GM12801 (cell line): ENCODE measurements around the gene POU2AF1.

Experiments
- TF ChIP-seq, protein P1 (sequence below): IDR thresholded peaks from one replicate; pipeline ENCODE4 v1.5.1; 2011; ENCODE audit warnings: control low read depth; ENCODE audit not compliant: insufficient read length; ENCODE audit errors: extremely low read depth

The POU2AF1 gene

DNA sequence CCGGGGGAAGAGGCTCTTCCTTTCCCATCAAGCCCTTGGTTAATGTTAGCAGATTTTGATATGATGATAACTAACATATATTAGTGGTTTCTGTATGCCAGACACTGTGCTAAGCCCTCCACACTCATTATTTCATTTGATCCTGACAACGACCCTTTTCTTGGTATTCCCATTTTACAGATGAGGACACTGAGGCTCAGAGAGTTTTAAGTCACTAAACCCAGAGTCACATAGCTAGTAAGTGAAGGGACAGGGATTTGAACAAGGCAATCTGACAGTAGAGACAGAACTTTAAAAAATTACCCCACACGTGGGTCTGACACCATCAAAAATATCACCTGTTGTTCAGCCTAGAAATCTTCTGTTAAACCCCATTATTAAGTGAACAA, 22.4 kb downstream of the POU2AF1 start:
- TF ChIP-seq, protein P1, sequence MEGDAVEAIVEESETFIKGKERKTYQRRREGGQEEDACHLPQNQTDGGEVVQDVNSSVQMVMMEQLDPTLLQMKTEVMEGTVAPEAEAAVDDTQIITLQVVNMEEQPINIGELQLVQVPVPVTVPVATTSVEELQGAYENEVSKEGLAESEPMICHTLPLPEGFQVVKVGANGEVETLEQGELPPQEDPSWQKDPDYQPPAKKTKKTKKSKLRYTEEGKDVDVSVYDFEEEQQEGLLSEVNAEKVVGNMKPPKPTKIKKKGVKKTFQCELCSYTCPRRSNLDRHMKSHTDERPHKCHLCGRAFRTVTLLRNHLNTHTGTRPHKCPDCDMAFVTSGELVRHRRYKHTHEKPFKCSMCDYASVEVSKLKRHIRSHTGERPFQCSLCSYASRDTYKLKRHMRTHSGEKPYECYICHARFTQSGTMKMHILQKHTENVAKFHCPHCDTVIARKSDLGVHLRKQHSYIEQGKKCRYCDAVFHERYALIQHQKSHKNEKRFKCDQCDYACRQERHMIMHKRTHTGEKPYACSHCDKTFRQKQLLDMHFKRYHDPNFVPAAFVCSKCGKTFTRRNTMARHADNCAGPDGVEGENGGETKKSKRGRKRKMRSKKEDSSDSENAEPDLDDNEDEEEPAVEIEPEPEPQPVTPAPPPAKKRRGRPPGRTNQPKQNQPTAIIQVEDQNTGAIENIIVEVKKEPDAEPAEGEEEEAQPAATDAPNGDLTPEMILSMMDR = no peak

DNA sequence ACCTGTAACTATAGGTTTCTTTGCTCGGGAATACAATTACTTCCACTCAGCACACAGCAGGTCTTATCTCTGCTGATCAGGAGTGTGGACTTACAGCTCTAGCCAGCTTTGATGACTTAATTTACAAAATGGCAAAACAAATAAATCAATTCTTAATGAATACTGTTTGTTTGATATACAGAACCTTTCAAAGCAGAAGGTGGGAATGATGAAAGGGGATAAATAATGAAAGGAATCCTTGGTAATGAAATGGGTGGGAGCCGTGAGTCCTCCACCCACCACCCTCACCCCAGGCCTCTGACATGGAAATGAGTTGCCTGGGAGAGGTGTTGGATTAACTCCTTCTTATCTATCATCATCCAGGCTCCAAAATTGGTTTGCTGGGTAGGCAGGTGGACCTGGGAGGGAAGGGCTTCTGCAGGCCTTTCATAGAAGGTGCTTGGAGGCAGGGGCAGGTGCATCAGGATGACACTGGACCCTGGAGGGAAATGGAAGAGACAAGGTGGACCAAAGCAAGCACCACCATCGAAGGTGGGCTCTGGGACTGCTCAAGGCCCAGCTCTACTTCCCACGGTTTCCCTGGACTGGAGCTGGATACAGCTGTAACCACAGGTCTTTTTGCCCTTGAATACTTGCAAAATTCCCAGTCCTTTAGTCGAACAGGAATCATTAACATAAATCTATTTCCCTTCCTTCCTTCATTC, 23.0 kb downstream of the POU2AF1 start:
- TF ChIP-seq, protein P1 = no peak

DNA sequence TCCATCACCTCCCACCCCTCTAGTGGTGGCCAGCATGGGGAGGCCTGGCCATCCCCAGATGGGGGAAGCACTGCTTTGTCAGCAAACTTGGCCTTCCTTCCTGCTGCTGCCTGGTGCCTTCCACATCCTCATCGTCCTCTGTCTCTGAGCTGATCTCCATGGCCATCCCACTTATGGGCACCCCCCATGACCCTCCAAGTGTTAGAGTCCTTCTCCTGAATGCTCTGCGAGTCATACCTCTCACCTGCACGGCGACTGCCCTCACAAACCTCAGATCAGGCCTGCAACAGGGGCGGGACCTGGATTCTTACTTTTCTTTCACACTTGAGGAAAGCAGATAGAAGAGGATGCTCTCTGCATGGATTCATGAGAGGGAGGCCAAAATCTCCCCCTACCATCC, 24.0 kb downstream of the POU2AF1 start:
- TF ChIP-seq, protein P1 = no peak

DNA sequence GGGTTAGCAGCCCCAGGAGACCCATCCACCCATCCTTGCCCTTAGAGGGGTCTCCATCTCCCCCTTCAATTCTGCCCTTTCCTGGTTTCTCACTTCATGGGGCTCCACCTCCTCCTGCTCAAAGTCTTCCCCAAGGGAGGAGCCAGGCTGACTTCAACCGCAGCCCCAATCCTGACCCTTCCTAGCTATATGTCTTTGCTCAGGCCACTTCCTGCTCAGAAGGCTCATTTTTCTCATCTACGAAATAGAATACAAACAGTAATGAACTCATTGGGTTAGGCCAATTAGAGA, 24.5 kb downstream of the POU2AF1 start:
- TF ChIP-seq, protein P1 = no peak

DNA sequence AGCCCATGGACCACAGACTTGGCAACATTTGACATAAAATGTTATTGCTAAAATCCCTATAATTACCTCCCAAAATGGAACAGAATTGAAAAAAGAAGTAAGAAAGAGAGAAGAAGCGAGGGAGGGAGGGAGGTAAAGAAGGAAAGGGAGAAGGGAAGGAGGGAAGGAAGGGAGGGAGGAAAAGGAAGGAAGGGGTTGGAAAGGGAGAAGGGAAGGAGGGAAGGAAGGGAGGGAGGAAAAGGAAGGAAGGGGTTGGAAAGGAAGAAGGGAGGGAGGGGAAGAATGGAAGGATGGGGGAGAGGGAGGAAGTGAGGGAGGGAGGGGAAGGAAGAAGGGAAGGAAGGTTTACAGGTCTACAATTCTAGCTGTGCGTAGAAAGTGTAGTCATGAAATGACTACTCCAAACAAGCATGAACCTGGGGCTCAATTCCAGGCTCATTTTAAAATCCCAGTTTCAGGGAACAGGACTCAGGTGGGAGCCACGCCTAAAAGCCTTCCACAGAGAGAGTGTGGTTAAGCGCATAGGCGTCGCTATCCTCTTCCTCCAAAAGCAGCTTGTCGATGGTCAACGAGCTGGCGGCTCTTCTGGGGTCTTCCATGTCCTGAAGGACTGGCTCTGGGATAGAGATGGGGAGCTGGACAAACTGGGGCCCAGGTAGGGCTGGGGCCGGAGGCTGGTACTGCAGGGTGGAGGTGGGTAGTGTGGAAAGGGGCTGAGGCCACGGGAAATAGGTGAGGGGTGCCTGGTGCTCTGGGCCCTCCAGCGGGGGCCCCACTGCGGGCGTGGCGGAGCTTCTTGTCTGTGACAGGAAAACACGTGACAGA, 25.1 kb downstream of the POU2AF1 start:
- TF ChIP-seq, protein P1 = no peak

DNA sequence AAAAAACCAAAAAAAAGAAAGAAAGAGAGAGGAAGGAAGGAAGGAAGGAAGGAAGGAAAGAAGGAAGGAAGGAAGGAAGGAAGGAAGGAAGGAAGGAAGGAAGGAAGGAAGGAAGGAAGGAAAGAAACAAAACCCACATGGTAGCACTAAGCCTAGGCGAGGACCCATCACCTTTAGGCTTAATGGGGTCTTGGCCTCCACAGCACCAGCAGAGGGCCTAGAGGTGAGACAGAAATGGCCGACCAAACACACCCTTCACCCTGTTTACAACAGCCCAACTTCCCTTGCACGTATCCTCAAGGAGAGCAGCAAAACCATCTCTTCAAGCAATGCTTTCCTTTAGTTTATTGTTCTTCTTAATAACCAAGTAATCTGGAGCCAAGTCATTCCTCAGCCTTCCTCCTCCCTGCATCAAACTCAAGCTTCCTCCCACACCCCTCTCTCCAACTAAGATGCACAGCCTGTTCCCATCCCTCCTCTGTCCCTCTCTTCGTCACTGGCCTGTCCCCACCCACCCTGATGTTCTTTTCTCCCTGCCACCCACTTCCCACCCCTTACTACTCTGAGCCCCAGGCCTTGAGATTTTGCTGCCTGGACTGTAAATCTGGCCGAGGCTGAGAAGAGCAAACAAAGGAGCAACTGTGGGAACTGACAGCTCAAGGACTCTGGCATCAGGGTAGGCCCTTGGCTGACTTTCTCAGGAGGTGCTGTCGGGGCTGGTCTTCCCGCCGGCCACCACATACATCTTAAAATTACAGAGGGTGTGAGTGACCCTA, 26.0 kb downstream of the POU2AF1 start:
- TF ChIP-seq, protein P1 = no peak

DNA sequence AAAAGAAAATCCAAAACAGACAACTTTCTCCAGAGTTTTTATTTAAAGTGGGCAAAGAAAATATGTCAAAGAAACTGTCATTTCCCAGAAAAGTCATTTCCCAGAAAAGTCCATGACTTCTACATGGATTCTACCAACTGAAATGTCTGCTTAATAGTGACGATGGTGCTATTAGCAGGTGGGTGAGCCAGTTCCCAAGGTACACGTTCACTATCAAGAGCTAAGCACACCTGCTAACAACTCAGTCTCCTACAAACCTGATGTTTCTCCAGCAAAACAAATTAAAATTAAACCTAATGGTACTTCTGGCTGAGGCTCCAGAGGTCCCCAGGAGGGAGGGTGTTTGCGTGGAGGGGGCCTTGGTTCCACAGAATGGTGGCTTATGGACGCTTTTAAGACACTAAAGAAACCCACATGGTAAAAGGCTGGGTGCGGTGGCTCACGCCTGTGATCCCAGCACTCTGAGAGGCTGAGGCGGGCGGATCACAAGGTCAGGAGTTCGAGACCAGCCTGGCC, 26.8 kb downstream of the POU2AF1 start:
- TF ChIP-seq, protein P1 = no peak
